GM12891 (cell line): ENCODE data around the gene PPARA. TPM values are rescaled to one million over a fixed set of nuclear protein-coding genes. Genes with fewer than 3 reads are reported as not detected.

Experiments
- DNase-seq: peaks from one replicate; pipeline ENCODE4 v3.0.0; 2011; ENCODE audit warnings: low spot score; ENCODE audit not compliant: insufficient read length
- FAIRE-seq: peaks from 2 replicates; lab custom pipeline; 2011; peaks lifted over from hg19 to GRCh38; lab: Jason Lieb, UNC
- PAX5 ChIP-seq: IDR thresholded peaks from 2 replicates; pipeline ENCODE4 v1.6.1; 2011; ENCODE audit warnings: low read length, moderate library complexity, mild to moderate bottlenecking; ENCODE audit not compliant: insufficient read depth, severe bottlenecking
- POLR2A ChIP-seq: IDR thresholded peaks from 2 replicates; pipeline ENCODE4 v1.6.1; 2011; ENCODE audit warnings: low read depth, low read length, control low read depth
- POLR2AphosphoS5 ChIP-seq: IDR thresholded peaks from 2 replicates; pipeline ENCODE4 v1.6.1; 2011; ENCODE audit warnings: low read depth, low read length, control low read depth
- POU2F2 ChIP-seq: IDR thresholded peaks from 2 replicates; pipeline ENCODE4 v1.6.1; 2011; ENCODE audit warnings: low read depth, mild to moderate bottlenecking, control low read depth, low read length, moderate library complexity
- SPI1 ChIP-seq: IDR thresholded peaks from 2 replicates; pipeline ENCODE4 v1.6.1; 2011; ENCODE audit warnings: low read depth, low read length, control low read depth
- TAF1 ChIP-seq: IDR thresholded peaks from 2 replicates; pipeline ENCODE4 v1.6.1; 2011; ENCODE audit warnings: low read depth, low read length, control low read depth
- polyA plus RNA-seq: library from polyadenylated mRNA; unstranded; fragments of >200 nt; gene quantifications from one replicate; pipeline ENCODE4 v1.2.1, GENCODE V29; 2012; ENCODE audit warnings: low read depth, missing spikeins, inconsistent platforms; ENCODE audit not compliant: missing spikeins

Gene PPARA
- polyA plus RNA-seq, result 3.0 TPM

- FAIRE-seq (peak; percentile 66), DNase-seq (peak; percentile 98)
- TF ChIP-seq PAX5 (no peak), TAF1 (no peak), SPI1 (no peak), POLR2A (no peak)
Observed at GRCh38 chr22:46150034-46150654, at the start of gene PPARA. TSS of gene PPARA (plus strand) at chr22:46150526. CDS start at chr22:46198384, 47,858 bp downstream.

GRCh38 chr22:46102159-46102558, 48.2 kb upstream of the PPARA start:
- no peak for DNase-seq
- FAIRE-seq, result no peak
- no peak for TF ChIP-seq TAF1
- no peak for TF ChIP-seq PAX5

- DNase-seq, result no peak
- TF ChIP-seq SPI1, result no peak
- TF ChIP-seq POLR2AphosphoS5, result no peak
- TF ChIP-seq POU2F2, result no peak
- TF ChIP-seq POLR2A, result no peak
- TF ChIP-seq PAX5, result no peak
- TF ChIP-seq TAF1, result no peak
- FAIRE-seq, result no peak
Observed at GRCh38 chr22:46102752-46103151, 47.6 kb upstream of the PPARA start.

- FAIRE-seq (no peak), DNase-seq (no peak)
- TF ChIP-seq PAX5, result no peak
- no peak for TF ChIP-seq SPI1
- no peak for TF ChIP-seq POLR2AphosphoS5
- TF ChIP-seq POU2F2, result no peak
- no peak for TF ChIP-seq POLR2A
- no peak for TF ChIP-seq TAF1
Observed at GRCh38 chr22:46103181-46103580, 47.1 kb upstream of the PPARA start.

GRCh38 chr22:46103664-46104063, 46.7 kb upstream of the PPARA start:
- TF ChIP-seq POU2F2 (no peak), POLR2AphosphoS5 (no peak), POLR2A (no peak), SPI1 (no peak), TAF1 (no peak), PAX5 (no peak)
- FAIRE-seq (no peak), DNase-seq (no peak)

- no peak for FAIRE-seq
- no peak for DNase-seq
- no peak for TF ChIP-seq PAX5
- no peak for TF ChIP-seq POLR2AphosphoS5
- no peak for TF ChIP-seq SPI1
- TF ChIP-seq TAF1, result no peak
- no peak for TF ChIP-seq POU2F2
- TF ChIP-seq POLR2A, result no peak
Observed at GRCh38 chr22:46104170-46104880, 46.0 kb upstream of the PPARA start.

- TF ChIP-seq POLR2AphosphoS5 (no peak), TAF1 (no peak), SPI1 (no peak), POLR2A (no peak), PAX5 (no peak), POU2F2 (no peak)
- no peak for FAIRE-seq
- no peak for DNase-seq
Observed at GRCh38 chr22:46104881-46105493, 45.3 kb upstream of the PPARA start.

- DNase-seq (no peak), FAIRE-seq (no peak)
- TF ChIP-seq PAX5, result no peak
- TF ChIP-seq TAF1, result no peak
- TF ChIP-seq POU2F2, result no peak
- TF ChIP-seq SPI1, result no peak
- no peak for TF ChIP-seq POLR2A
- TF ChIP-seq POLR2AphosphoS5, result no peak
Observed at GRCh38 chr22:46105494-46106278, 44.6 kb upstream of the PPARA start.
